Muscle layer of duodenum (tissue), 2 donors: ENCODE data around the gene RNF7.
"Not testable (repeated sequence)": the region's sequence is repeated elsewhere in the genome, so short reads cannot be mapped to it uniquely, and the experiment has no call there.

ENCODE experiments used
- H3K27ac ChIP-seq: one replicate; pipeline ENCODE4 v1.7.0; 2013; ENCODE audit warnings: mild to moderate bottlenecking, low read length
- H3K27me3 ChIP-seq: one replicate; pipeline ENCODE4 v1.7.0; 2013; ENCODE audit warnings: low read depth, mild to moderate bottlenecking, control low read depth, low read length
- H3K36me3 ChIP-seq, 2 donors: one replicate each; pipeline ENCODE4 v1.7.0; 2013; ENCODE audit warnings: low read length in 2 of 2, control low read depth in 1 of 2, mild to moderate bottlenecking in 1 of 2; ENCODE audit not compliant: insufficient read depth in 2 of 2, control insufficient read depth in 1 of 2
- H3K4me1 ChIP-seq, 2 donors: one replicate each; pipeline ENCODE4 v1.7.0; 2013; ENCODE audit warnings: low read length in 2 of 2, mild to moderate bottlenecking in 2 of 2, control low read depth in 1 of 2, moderate library complexity in 1 of 2; ENCODE audit not compliant: insufficient read depth in 2 of 2, control insufficient read depth in 1 of 2
- H3K4me3 ChIP-seq, 2 donors: one replicate each; pipeline ENCODE4 v1.7.0; 2013; ENCODE audit warnings: low read length in 2 of 2, low read depth in 1 of 2, mild to moderate bottlenecking in 1 of 2
- H3K9me3 ChIP-seq, 2 donors: one replicate each; pipeline ENCODE4 v1.7.0; 2013; ENCODE audit warnings: low read length in 2 of 2, control low read depth in 1 of 2, mild to moderate bottlenecking in 1 of 2; ENCODE audit not compliant: control insufficient read depth in 1 of 2
- donor health status: healthy.

RNF7 gene

GRCh38 chr3:141782386-141782932 lies 44.4 kb downstream of the RNF7 start:
- Histone ChIP-seq H3K4me3 (no peak overlapping the region), H3K4me1 (no peaks in the 10 kb centered on the region), H3K27me3 (no peaks in the 10 kb centered on the region), H3K27ac (no peak overlapping the region), H3K36me3 (no peaks in the 10 kb centered on the region), H3K9me3 (no peaks in the 10 kb centered on the region)

GRCh38 chr3:141783632-141784031 lies 45.5 kb downstream of the RNF7 start:
- Histone ChIP-seq H3K4me1 (no peaks in the 10 kb centered on the region), H3K9me3 (no peaks in the 10 kb centered on the region), H3K36me3 (no peaks in the 10 kb centered on the region), H3K27ac (no peak overlapping the region), H3K27me3 (no peaks in the 10 kb centered on the region), H3K4me3 (no peak overlapping the region)

DNA sequence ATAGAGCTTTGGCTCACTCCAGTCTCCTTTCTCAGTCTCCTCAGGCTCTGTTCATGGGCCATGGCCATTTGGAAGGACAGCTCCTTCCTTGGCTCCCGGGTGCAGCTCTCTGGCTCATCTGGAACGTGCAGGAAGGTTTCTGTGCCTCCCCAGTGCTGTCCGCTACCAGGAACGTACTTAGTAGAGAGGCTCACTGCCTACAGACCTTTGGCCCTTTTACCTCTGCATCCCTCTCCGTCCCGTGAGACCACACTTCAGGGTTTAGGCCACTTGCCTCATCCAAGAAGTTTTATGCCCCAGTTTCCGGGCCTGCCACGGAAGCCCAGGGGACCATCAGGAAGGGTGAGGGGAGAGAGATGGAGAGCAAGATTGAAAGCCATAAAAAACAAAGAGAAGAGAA lies 46.0 kb downstream of the RNF7 start:
- no peak overlapping the region for H3K4me3 ChIP-seq
- H3K27me3 ChIP-seq = no peaks in the 10 kb centered on the region

DNA sequence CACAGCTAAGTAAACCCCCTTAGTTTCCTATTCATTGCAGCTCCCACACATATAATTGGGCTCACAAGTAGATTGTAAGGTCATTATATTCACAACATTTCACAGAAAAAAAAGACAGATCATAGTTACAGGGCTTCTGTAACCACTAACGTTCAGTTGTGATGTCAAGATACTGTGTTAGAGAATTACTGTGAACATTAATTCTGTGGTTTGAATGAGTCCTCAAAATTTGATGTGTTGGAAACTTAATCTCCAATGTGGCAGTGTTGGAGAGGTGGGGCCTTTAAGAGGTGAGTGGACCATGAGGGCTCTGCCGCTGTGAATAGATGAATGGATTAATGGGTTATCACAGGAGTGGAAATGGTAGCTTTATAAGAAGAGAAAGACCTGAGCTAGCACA lies 46.4 kb downstream of the RNF7 start:
- no peaks in the 10 kb centered on the region for H3K9me3 ChIP-seq
- H3K4me3 ChIP-seq = no peak overlapping the region

More for the DNA sequence above, 46.0 kb downstream of the RNF7 start:
- no peaks in the 10 kb centered on the region for H3K9me3 ChIP-seq
- no peaks in the 10 kb centered on the region for H3K36me3 ChIP-seq
- H3K27ac ChIP-seq = no peak overlapping the region
- no peaks in the 10 kb centered on the region for H3K4me1 ChIP-seq

GRCh38 chr3:141788149-141788548 lies 50.1 kb downstream of the RNF7 start:
- H3K27me3 ChIP-seq = no peaks in the 10 kb centered on the region
- no peaks in the 10 kb centered on the region for H3K9me3 ChIP-seq
- no peaks in the 10 kb centered on the region for H3K36me3 ChIP-seq
- H3K27ac ChIP-seq = no peak overlapping the region
- H3K4me3 ChIP-seq = no peak overlapping the region
- no peaks in the 10 kb centered on the region for H3K4me1 ChIP-seq

More for the DNA sequence above, 46.4 kb downstream of the RNF7 start:
- Histone ChIP-seq H3K36me3 (no peaks in the 10 kb centered on the region), H3K4me1 (no peaks in the 10 kb centered on the region), H3K27me3 (no peaks in the 10 kb centered on the region), H3K27ac (no peak overlapping the region)

GRCh38 chr3:141788750-141789149 lies 50.7 kb downstream of the RNF7 start:
- H3K4me3 ChIP-seq, H3K27me3 ChIP-seq: not testable (repeated sequence)

GRCh38 chr3:141789281-141789680 lies 51.2 kb downstream of the RNF7 start:
- H3K9me3 ChIP-seq = no peaks in the 10 kb centered on the region
- H3K27me3 ChIP-seq = no peaks in the 10 kb centered on the region
- H3K27ac ChIP-seq = no peak overlapping the region
- no peaks in the 10 kb centered on the region for H3K4me1 ChIP-seq
- H3K36me3 ChIP-seq = no peaks in the 10 kb centered on the region
- no peak overlapping the region for H3K4me3 ChIP-seq

More at GRCh38 chr3:141788750-141789149, 50.7 kb downstream of the RNF7 start:
- not testable (repeated sequence) for H3K36me3 ChIP-seq, H3K4me1 ChIP-seq, H3K27ac ChIP-seq, H3K9me3 ChIP-seq

GRCh38 chr3:141790171-141790570 lies 52.1 kb downstream of the RNF7 start:
- Histone ChIP-seq H3K36me3 (no peaks in the 10 kb centered on the region), H3K4me3 (no peak overlapping the region), H3K27me3 (no peaks in the 10 kb centered on the region), H3K4me1 (no peaks in the 10 kb centered on the region), H3K9me3 (no peaks in the 10 kb centered on the region), H3K27ac (no peak overlapping the region)

GRCh38 chr3:141792495-141792894 lies 54.4 kb downstream of the RNF7 start:
- Histone ChIP-seq H3K4me3 (no peak overlapping the region), H3K36me3 (no peaks in the 10 kb centered on the region), H3K27me3 (no peaks in the 10 kb centered on the region), H3K9me3 (no peaks in the 10 kb centered on the region), H3K27ac (no peak overlapping the region), H3K4me1 (peaks cover 11 to 13% of the 10 kb centered on the region in 2 donors)

GRCh38 chr3:141793476-141794260 lies 55.6 kb downstream of the RNF7 start:
- Histone ChIP-seq H3K4me3 (no peak overlapping the region), H3K9me3 (no peaks in the 10 kb centered on the region)

DNA sequence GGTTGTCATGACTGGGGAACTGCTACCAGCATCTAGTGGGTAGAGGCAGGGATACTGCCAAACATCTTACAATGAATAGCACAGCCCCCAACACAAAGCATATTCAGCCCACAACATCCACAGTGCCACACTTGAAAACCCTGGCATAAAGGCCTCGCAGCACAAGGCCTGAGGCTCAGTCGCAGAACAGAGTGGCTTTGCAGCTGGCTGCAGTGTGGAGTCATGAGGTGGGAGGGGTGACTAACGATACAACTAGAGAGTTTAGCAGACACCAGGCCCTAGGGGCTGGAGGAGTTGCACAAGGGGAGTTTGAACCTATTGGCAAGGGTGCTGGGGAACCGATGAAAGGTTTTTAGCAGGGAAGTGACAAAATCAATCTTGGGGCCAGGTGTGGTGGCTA lies 57.2 kb downstream of the RNF7 start:
- H3K36me3 ChIP-seq = no peaks in the 10 kb centered on the region
- H3K27ac ChIP-seq = no peak overlapping the region
- H3K4me1 ChIP-seq = peaks cover 21 to 25% of the 10 kb centered on the region in 2 donors
- H3K4me3 ChIP-seq = no peak overlapping the region
- no peaks in the 10 kb centered on the region for H3K27me3 ChIP-seq
- H3K9me3 ChIP-seq = no peaks in the 10 kb centered on the region

More at GRCh38 chr3:141793476-141794260, 55.6 kb downstream of the RNF7 start:
- Histone ChIP-seq H3K27me3 (no peaks in the 10 kb centered on the region), H3K27ac (no peak overlapping the region), H3K36me3 (no peaks in the 10 kb centered on the region), H3K4me1 (peaks cover 20 to 22% of the 10 kb centered on the region in 2 donors)

DNA sequence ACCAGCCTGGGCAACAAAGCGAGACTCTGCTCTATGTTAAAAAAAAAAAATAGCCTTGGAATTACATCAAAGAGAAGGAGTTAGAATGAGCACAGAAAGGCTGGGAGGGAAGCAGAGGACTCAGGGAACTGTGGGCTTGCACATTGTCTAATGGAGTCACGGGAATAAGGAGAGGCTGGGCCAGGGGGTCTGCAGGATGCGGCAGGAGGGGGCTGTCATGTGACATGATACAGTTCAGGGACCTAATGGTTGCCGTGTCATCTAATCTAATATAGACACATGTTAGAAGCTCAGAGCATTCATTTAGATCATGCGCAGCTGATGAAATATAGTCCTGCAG lies 57.6 kb downstream of the RNF7 start:
- Histone ChIP-seq H3K27ac (no peak overlapping the region), H3K27me3 (no peaks in the 10 kb centered on the region), H3K4me1 (peaks cover 21 to 25% of the 10 kb centered on the region in 2 donors), H3K9me3 (no peaks in the 10 kb centered on the region), H3K4me3 (no peak overlapping the region), H3K36me3 (no peaks in the 10 kb centered on the region)
